Neuronal stem cell (in vitro differentiated cells): ENCODE measurements around the gene CFL1.
"Not testable (repeated sequence)": the region's sequence is repeated elsewhere in the genome, so short reads cannot be mapped to it uniquely, and the experiment has no call there.

Source experiments
- DNase-seq: peaks from one replicate; pipeline ENCODE4 v3.0.0-alpha.2; 2013; ENCODE audit warnings: low spot score
- H2AFZ ChIP-seq: one replicate; pipeline ENCODE4 v1.6.1; 2013; ENCODE audit warnings: mild to moderate bottlenecking, low read length, inconsistent platforms
- H2AK5ac ChIP-seq: 2 replicates; pipeline ENCODE4 v1.6.1; 2013; ENCODE audit warnings: low read depth, mild to moderate bottlenecking, inconsistent platforms, low read length, moderate library complexity, mixed read lengths
- H2BK120ac ChIP-seq: 2 replicates; pipeline ENCODE4 v1.6.1; 2013; ENCODE audit warnings: low read depth, mild to moderate bottlenecking, inconsistent platforms, low read length, moderate library complexity, mixed read lengths
- H2BK12ac ChIP-seq: one replicate; pipeline ENCODE4 v1.6.1; 2013; ENCODE audit warnings: low read length, inconsistent platforms
- H2BK15ac ChIP-seq: 2 replicates; pipeline ENCODE4 v1.6.1; 2013; ENCODE audit warnings: mild to moderate bottlenecking, low read length, inconsistent platforms, mixed read lengths
- H2BK5ac ChIP-seq: one replicate; pipeline ENCODE4 v1.6.1; 2013; ENCODE audit warnings: inconsistent platforms, mild to moderate bottlenecking, low read length, moderate library complexity
- H3K14ac ChIP-seq: one replicate; pipeline ENCODE4 v1.6.1; 2013; ENCODE audit warnings: low read length, inconsistent platforms
- H3K18ac ChIP-seq: 2 replicates; pipeline ENCODE4 v1.6.1; 2013; ENCODE audit warnings: low read length, inconsistent platforms
- H3K23ac ChIP-seq: 2 replicates; pipeline ENCODE4 v1.6.1; 2013; ENCODE audit warnings: low read depth, mild to moderate bottlenecking, mixed read lengths, low read length, inconsistent platforms; ENCODE audit not compliant: poor library complexity
- H3K27ac ChIP-seq: replicated peaks from 3 replicates; pipeline ENCODE4 v1.5.1; 2013; ENCODE audit warnings: low read length, inconsistent platforms
- H3K27me3 ChIP-seq, 3 experiments: 2 replicates each; pipeline ENCODE4 v1.6.1; 2013; ENCODE audit warnings: low read length in 3 of 3, mild to moderate bottlenecking in 2 of 3, inconsistent platforms in 1 of 3, low read depth in 1 of 3, mixed read lengths in 1 of 3, moderate library complexity in 1 of 3; ENCODE audit not compliant: control insufficient read depth in 3 of 3, insufficient read depth in 3 of 3
- H3K36me3 ChIP-seq, 2 donors: replicated peaks in 1 of 2; 2 replicates each; pipeline ENCODE4 v1.6.1; 2013; ENCODE audit warnings: low read length in 2 of 2; ENCODE audit not compliant: control insufficient read depth in 2 of 2, insufficient read depth in 2 of 2
- H3K4ac ChIP-seq: 2 replicates; pipeline ENCODE4 v1.6.1; 2013; ENCODE audit warnings: inconsistent platforms, mild to moderate bottlenecking, low read length, moderate library complexity
- H3K4me1 ChIP-seq, 2 donors: 1 replicate in 1 of 2; 2 replicates in 1 of 2; pipeline ENCODE4 v1.6.1; 2013; ENCODE audit warnings: low read length in 2 of 2, low read depth in 1 of 2; ENCODE audit not compliant: control insufficient read depth in 2 of 2, insufficient read depth in 1 of 2
- H3K4me2 ChIP-seq: one replicate; pipeline ENCODE4 v1.6.1; 2013; ENCODE audit warnings: mild to moderate bottlenecking, low read length, inconsistent platforms; ENCODE audit not compliant: insufficient read depth, poor library complexity, severe bottlenecking
- H3K4me3 ChIP-seq, 2 donors: 2 replicates each; pipeline ENCODE4 v1.5.1; 2013; ENCODE audit warnings: low read length in 2 of 2, mild to moderate bottlenecking in 2 of 2, inconsistent platforms in 1 of 2, moderate library complexity in 1 of 2
- H3K79me1 ChIP-seq: one replicate; pipeline ENCODE4 v1.6.1; 2013; ENCODE audit warnings: low read depth, mild to moderate bottlenecking, inconsistent platforms, low read length, moderate library complexity
- H3K9ac ChIP-seq: one replicate; pipeline ENCODE4 v1.6.1; 2013; ENCODE audit warnings: mild to moderate bottlenecking, low read depth, low read length, inconsistent platforms; ENCODE audit not compliant: poor library complexity
- H3K9me3 ChIP-seq, 2 donors: replicated peaks in 1 of 2; 2 replicates each; pipeline versions ENCODE3 to v1.6.1; 2013; ENCODE audit warnings: low read length in 2 of 2, mild to moderate bottlenecking in 2 of 2, inconsistent platforms in 1 of 2, low read depth in 1 of 2, mixed read lengths in 1 of 2, moderate library complexity in 1 of 2; ENCODE audit not compliant: control insufficient read depth in 2 of 2, insufficient read depth in 1 of 2
- H4K8ac ChIP-seq: one replicate; pipeline ENCODE4 v1.6.1; 2013; ENCODE audit warnings: low read depth, mild to moderate bottlenecking, inconsistent platforms, low read length, moderate library complexity
- H4K91ac ChIP-seq: one replicate; pipeline ENCODE4 v1.6.1; 2013; ENCODE audit warnings: low read length, low read depth, mild to moderate bottlenecking, inconsistent platforms; ENCODE audit not compliant: poor library complexity
- WGBS, 2 donors: extraction: QIAGEN DNeasy Blood & Tissue Kit; methylation state at CpG; one replicate each; pipeline ENCODE4 v1.1.7; 2013; ENCODE audit warnings: missing lambda C conversion rate in 2 of 2, mixed read lengths in 1 of 2; ENCODE audit not compliant: insufficient read length in 2 of 2, insufficient replicate concordance in 1 of 2; ENCODE audit errors: extremely low coverage in 2 of 2; 5-methylcytosine and 5-hydroxymethylcytosine counted together

The CFL1 gene

GRCh38 chr11:65895482-65895981, 37.6 kb upstream of the CFL1 start:
- Histone ChIP-seq H4K91ac (no peak overlapping the region), H3K4me3 (no peak overlapping the region), H3K79me1 (no peaks in the 10 kb centered on the region), H3K27me3 (peaks cover 12 to 29% (median 14%) of the 10 kb centered on the region in 3 experiments), H3K9me3 (peaks cover 0 to 2% of the 10 kb centered on the region in 2 donors), H3K14ac (no peak overlapping the region), H3K9ac (no peak overlapping the region), H3K4me2 (no peak overlapping the region), H2BK15ac (no peak overlapping the region), H2AK5ac (peak overlapping the region; percentile 18), H3K27ac (no peak overlapping the region), H3K18ac (no peak overlapping the region), H3K36me3 (no peaks in the 10 kb centered on the region), H3K23ac (no peak overlapping the region), H2AFZ (no peak overlapping the region), H3K4ac (no peak overlapping the region), H2BK120ac (no peak overlapping the region), H2BK12ac (no peak overlapping the region), H3K4me1 (peaks cover 14 to 15% of the 10 kb centered on the region in 2 donors), H4K8ac (no peak overlapping the region), H2BK5ac (no peak overlapping the region)
- WGBS, 2 donors = no CpG with 5 or more reads among the region's 5 CpGs
- DNase-seq = no peak

GRCh38 chr11:65894034-65894591, 36.1 kb upstream of the CFL1 start:
- no peak overlapping the region for H4K91ac ChIP-seq
- no CpG with 5 or more reads among the region's 16 CpGs for WGBS, 2 donors
- H3K23ac ChIP-seq = no peak overlapping the region
- no peak overlapping the region for H2AFZ ChIP-seq
- no peak for DNase-seq
- H3K4me1 ChIP-seq = peaks cover 16 to 20% of the 10 kb centered on the region in 2 donors
- no peak overlapping the region for H2AK5ac ChIP-seq
- no peaks in the 10 kb centered on the region for H3K9me3 ChIP-seq
- H3K36me3 ChIP-seq = no peaks in the 10 kb centered on the region
- H3K18ac ChIP-seq = no peak overlapping the region
- H2BK5ac ChIP-seq = no peak overlapping the region
- no peak overlapping the region for H2BK120ac ChIP-seq
- H3K4me2 ChIP-seq = no peak overlapping the region
- H2BK15ac ChIP-seq = no peak overlapping the region
- H3K27ac ChIP-seq = no peak overlapping the region
- no peak overlapping the region for H3K9ac ChIP-seq
- no peak overlapping the region for H3K14ac ChIP-seq
- no peaks in the 10 kb centered on the region for H3K79me1 ChIP-seq
- no peak overlapping the region for H4K8ac ChIP-seq
- no peak overlapping the region for H2BK12ac ChIP-seq
- H3K27me3 ChIP-seq = peaks cover 2 to 25% (median 2%) of the 10 kb centered on the region in 3 experiments
- no peak overlapping the region for H3K4ac ChIP-seq
- H3K4me3 ChIP-seq = no peak overlapping the region

GRCh38 chr11:65892661-65893317, 34.8 kb upstream of the CFL1 start:
- H3K79me1 ChIP-seq = no peaks in the 10 kb centered on the region
- H4K91ac ChIP-seq = no peak overlapping the region
- no peak overlapping the region for H3K4me3 ChIP-seq
- peak overlapping the region; percentile 27 for H2BK120ac ChIP-seq
- no peak overlapping the region for H3K4ac ChIP-seq
- no peak overlapping the region for H3K14ac ChIP-seq
- H2BK15ac ChIP-seq = no peak overlapping the region
- H4K8ac ChIP-seq = no peak overlapping the region
- H3K27me3 ChIP-seq = peaks cover 0 to 17% (median 0%) of the 10 kb centered on the region in 3 experiments
- H2BK5ac ChIP-seq = no peak overlapping the region
- no CpG with 5 or more reads among the region's 10 CpGs for WGBS, 2 donors
- H3K9me3 ChIP-seq = no peaks in the 10 kb centered on the region
- H3K18ac ChIP-seq = no peak overlapping the region
- no peak for DNase-seq
- H3K27ac ChIP-seq = no peak overlapping the region
- no peak overlapping the region for H3K9ac ChIP-seq
- H2BK12ac ChIP-seq = no peak overlapping the region
- no peak overlapping the region for H3K23ac ChIP-seq
- no peak overlapping the region for H2AFZ ChIP-seq
- H3K4me1 ChIP-seq = peaks cover 19 to 20% of the 10 kb centered on the region in 2 donors
- no peak overlapping the region for H3K4me2 ChIP-seq
- no peaks in the 10 kb centered on the region for H3K36me3 ChIP-seq
- H2AK5ac ChIP-seq = peak overlapping the region; percentile 25

GRCh38 chr11:65892137-65892540, 34.2 kb upstream of the CFL1 start:
- not testable (repeated sequence) for H3K27ac ChIP-seq, H2BK120ac ChIP-seq, H3K14ac ChIP-seq, H3K18ac ChIP-seq, H3K79me1 ChIP-seq, DNase-seq, H4K91ac ChIP-seq, H4K8ac ChIP-seq, H2AK5ac ChIP-seq, H3K4ac ChIP-seq, H2BK15ac ChIP-seq, H2BK12ac ChIP-seq, H2BK5ac ChIP-seq, H3K9me3 ChIP-seq, H3K36me3 ChIP-seq, H3K9ac ChIP-seq
- H3K27me3 ChIP-seq = peaks cover 0 to 15% (median 0%) of the 10 kb centered on the region in 3 experiments
- H3K4me2 ChIP-seq = peak overlapping the region; percentile 100
- peaks cover 24% of the 10 kb centered on the region in 2 donors for H3K4me1 ChIP-seq
- no CpG with 5 or more reads among the region's 5 CpGs for WGBS, 2 donors
- H3K23ac ChIP-seq = peak overlapping the region; percentile 10
- peak overlapping the region; percentile 57 to 86 for H3K4me3 ChIP-seq
- H2AFZ ChIP-seq = peak overlapping the region; percentile 90
